Measurements from ENCODE around the gene DMXL1. TPM values are rescaled to one million over a fixed set of nuclear protein-coding genes. Genes with fewer than 3 reads are reported as not detected.

DMXL1 gene
- total RNA-seq, 1 donor from 2014 or later, result 76.9 TPM

DNA sequence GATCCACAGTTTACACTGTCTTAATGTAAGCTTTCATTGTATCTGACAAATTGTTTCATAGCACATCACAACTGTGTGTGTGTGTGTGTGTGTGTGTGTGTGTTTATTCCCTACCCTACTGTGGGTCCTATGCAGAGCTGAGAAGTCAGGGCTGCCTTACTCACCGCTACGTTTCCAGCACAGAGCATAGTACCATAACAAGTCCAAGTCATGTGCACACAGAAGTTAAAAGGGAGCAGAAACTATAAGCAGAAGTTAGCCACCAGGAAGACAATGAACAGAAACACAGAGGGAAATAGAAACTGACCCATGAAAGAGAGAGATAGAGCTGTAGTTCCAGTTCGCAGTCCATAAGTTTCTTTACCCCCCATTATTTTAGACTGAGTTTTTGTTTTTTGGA, 38.2 kb upstream of the DMXL1 start:
- ChIA-PET CTCF (interaction anchor here (1.0 to 1.3 kb wide), 4 partner anchors 11 to 402 kb away, joined by 3 to 4 read pairs (median 3); no protein-coding TSS in a partner anchor), POLR2A (interaction anchor here (0.6 to 3.3 kb wide), 6 partner anchors 27 to 438 kb away, joined by 3 to 37 read pairs (median 8); partner anchors contain the start of gene DMXL1)
- peak overlapping the region; percentile 95 for H3K27ac Mint-ChIP-seq
- intact Hi-C loops (cut with micrococcal nuclease), result loop anchor here (1.0 kb wide), 1 partner anchor 38 kb away; no protein-coding TSS in a partner anchor
- peak overlapping the region; percentile 15 for H3K4me3 Mint-ChIP-seq
- H3K4me1 Mint-ChIP-seq, result peaks cover 59% of the 10 kb centered on the region
- no peaks in the 10 kb centered on the region for H3K36me3 Mint-ChIP-seq (ENCODE audit: low read depth)
- no peaks in the 10 kb centered on the region for H3K27me3 Mint-ChIP-seq
- no peaks in the 10 kb centered on the region for H3K9me3 Mint-ChIP-seq
- DNase-seq, result no peak
- no peak for TF ChIP-seq CTCF (IDR thresholded peaks at IDR 0.05)
- peak; percentile 26 for ATAC-seq (ENCODE audit: low read depth)

DNA sequence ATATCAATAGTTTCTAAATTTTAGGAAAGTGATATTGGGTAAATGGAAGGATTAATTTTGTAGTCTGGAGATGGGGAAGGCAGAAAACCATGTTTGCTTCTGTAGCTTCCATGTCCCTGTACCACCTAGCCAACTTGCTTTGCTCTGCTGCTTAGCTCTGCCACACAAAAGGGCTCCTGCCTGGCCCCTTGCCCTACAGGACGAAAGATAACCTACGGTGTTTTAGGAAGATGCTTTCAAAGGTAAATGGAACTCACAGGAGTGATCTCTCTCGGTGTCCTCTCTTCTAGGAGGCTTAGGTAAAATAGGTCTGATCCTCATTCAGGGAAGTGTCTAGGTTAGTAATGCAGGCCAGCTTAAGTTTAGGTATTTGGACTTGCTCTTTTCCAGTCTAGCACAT, 37.8 kb upstream of the DMXL1 start:
- Mint-ChIP-seq H3K9me3 (no peaks in the 10 kb centered on the region), H3K27me3 (no peaks in the 10 kb centered on the region), H3K4me3 (peak overlapping the region; percentile 11), H3K27ac (peak overlapping the region; percentile 95), H3K36me3 (ENCODE audit: low read depth) (no peaks in the 10 kb centered on the region), H3K4me1 (peaks cover 55% of the 10 kb centered on the region)
- intact Hi-C loops (cut with micrococcal nuclease), result no loop called here
- ATAC-seq (ENCODE audit: low read depth) (no peak), DNase-seq (no peak)
- ChIA-PET POLR2A (interaction anchor here (0.8 to 3.3 kb wide), 4 partner anchors 27 to 437 kb away, joined by 3 to 37 read pairs (median 7); partner anchors contain the start of gene DMXL1), CTCF (interaction anchor here (1.0 to 1.3 kb wide), 4 partner anchors 11 to 402 kb away, joined by 3 to 4 read pairs (median 3); no protein-coding TSS in a partner anchor)
- no peak for TF ChIP-seq CTCF (IDR thresholded peaks at IDR 0.05)

DNA sequence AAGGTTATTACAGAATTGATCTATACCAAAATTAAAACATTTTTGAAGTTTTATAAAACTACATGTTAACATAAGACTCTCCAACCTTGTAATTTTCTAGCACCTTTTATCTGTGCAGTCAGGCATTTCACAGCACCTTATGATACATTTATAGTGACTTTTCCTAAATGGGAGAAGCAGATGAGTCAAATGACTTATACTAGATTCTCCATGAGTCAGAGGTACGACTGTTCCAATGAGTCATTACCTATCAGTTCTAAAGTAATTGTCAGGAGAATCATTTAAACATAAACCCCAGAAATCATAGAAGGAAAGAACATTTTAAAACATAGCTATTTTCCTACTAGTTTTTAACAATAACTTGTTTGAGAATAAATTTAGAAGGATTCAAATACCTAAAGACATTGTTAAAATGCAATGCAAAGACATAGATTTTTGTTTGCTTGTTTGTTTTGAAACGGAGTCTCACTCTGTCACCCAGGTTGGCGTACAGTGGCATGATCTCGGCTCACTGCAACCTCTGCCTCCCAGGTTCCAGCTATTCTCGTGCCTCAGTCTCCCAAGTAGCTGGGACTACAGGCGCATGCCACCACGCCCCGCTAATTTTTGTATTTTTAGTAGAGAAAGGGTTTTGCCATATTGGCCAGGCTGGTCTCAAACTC, 34.7 kb upstream of the DMXL1 start:
- H3K4me1 Mint-ChIP-seq, result peaks cover 28% of the 10 kb centered on the region
- no peak for ATAC-seq (ENCODE audit: low read depth)
- no peaks in the 10 kb centered on the region for H3K36me3 Mint-ChIP-seq (ENCODE audit: low read depth)
- ChIA-PET CTCF (no interaction called here), POLR2A (no interaction called here)
- no peak for DNase-seq
- no peaks in the 10 kb centered on the region for H3K9me3 Mint-ChIP-seq
- TF ChIP-seq CTCF (IDR thresholded peaks at IDR 0.05), result no peak
- intact Hi-C loops (cut with micrococcal nuclease), result no loop called here
- H3K27me3 Mint-ChIP-seq, result no peaks in the 10 kb centered on the region
- H3K4me3 Mint-ChIP-seq, result no peak overlapping the region
- no peak overlapping the region for H3K27ac Mint-ChIP-seq

- H3K9me3 Mint-ChIP-seq, result no peaks in the 10 kb centered on the region
- H3K27me3 Mint-ChIP-seq, result no peaks in the 10 kb centered on the region
- DNase-seq, result no peak
- no peak for TF ChIP-seq CTCF (IDR thresholded peaks at IDR 0.05)
- H3K27ac Mint-ChIP-seq, result no peak overlapping the region
- intact Hi-C loops (cut with micrococcal nuclease), result no loop called here
- H3K36me3 Mint-ChIP-seq (ENCODE audit: low read depth), result no peaks in the 10 kb centered on the region
- H3K4me1 Mint-ChIP-seq, result peaks cover 15% of the 10 kb centered on the region
- ChIA-PET CTCF (no interaction called here), POLR2A (no interaction called here)
- H3K4me3 Mint-ChIP-seq, result no peak overlapping the region
- no peak for ATAC-seq (ENCODE audit: low read depth)
These were observed 33.2 kb upstream of the DMXL1 start for GRCh38 chr5:119037496-119038215.

GRCh38 chr5:119048246-119048645, 22.6 kb upstream of the DMXL1 start:
- ATAC-seq (ENCODE audit: low read depth) (no peak), DNase-seq (no peak)
- Mint-ChIP-seq H3K4me1 (no peaks in the 10 kb centered on the region), H3K4me3 (no peak overlapping the region), H3K36me3 (ENCODE audit: low read depth) (no peaks in the 10 kb centered on the region), H3K9me3 (no peaks in the 10 kb centered on the region), H3K27me3 (no peaks in the 10 kb centered on the region), H3K27ac (no peak overlapping the region)
- POLR2A ChIA-PET, result interaction anchor here (0.6 to 1.3 kb wide), 3 partner anchors 8 to 32 kb away, joined by 3 to 10 read pairs (median 6); partner anchors contain the start of gene DMXL1
- intact Hi-C loops (cut with micrococcal nuclease), result no loop called here
- no peak for TF ChIP-seq CTCF (IDR thresholded peaks at IDR 0.05)
- CTCF ChIA-PET, result no interaction called here

Data from activated B cell treated with CpG ODN at 0.5 μM for 24 hours (primary cell).